ENCODE data around the gene NETO2. TPM values are rescaled to one million over a fixed set of nuclear protein-coding genes. Genes with fewer than 3 reads are reported as not detected.

Gene NETO2
- total RNA-seq, 1 experiment from 2014 or later: 40.6 TPM

DNA sequence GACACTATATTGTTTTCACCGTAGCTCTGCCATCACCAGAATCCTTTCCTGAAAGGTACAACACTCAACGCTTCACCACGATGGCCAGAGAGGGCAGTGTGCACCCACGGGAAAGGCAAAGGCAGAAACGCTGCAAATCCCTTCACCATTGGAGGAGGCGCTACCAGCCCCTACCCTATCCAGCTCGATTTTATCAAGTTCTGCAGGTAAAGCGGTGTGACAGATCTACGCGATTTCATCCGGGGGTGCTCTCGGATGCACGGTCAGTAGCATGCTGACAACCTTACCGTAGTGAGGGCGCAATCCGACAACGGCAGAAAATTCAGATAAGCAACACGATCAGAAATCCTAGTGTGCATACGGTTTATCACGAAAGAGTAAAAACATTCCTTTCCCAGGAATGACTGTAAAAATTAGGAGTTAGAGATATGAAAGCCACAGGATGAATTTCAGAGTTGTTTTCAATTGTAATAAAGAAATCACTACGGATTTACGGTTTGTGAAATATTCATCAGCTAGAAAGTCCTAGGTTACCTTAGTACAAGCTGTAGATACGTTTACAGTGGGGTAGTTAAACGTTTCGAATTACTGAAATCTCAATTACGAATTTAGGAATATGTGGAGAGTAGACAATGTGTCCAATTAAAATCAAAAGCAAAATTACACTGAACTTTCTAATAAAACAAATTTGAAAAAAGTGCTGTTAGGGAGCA is 1.8 kb downstream of the NETO2 start:
- intact Hi-C loops (cut with micrococcal nuclease): loop anchor here (2.0 to 10.0 kb wide), 7 partner anchors 105 to 1023 kb away; partner anchors contain the start of genes ITFG1 and PHKB
- TSS peak; percentile 51 for BruUV-seq (replicated peaks)
- Histone ChIP-seq H3K27me3 (ENCODE audit: low read length) (no peaks in the 10 kb centered on the region), H3K79me2 (ENCODE audit: low read length) (peaks cover 62% of the 10 kb centered on the region), H3K4me3 (ENCODE audit: low read length) (peak overlapping the region; percentile 69), H3K4me1 (ENCODE audit: insufficient read depth, low read length) (peaks cover 5% of the 10 kb centered on the region), H4K20me1 (ENCODE audit: low read length) (no peaks in the 10 kb centered on the region), H3K36me3 (ENCODE audit: low read depth, low read length) (no peaks in the 10 kb centered on the region), H3K9me3 (ENCODE audit: low read length) (no peaks in the 10 kb centered on the region), H3K9ac (ENCODE audit: low read length) (peak overlapping the region; percentile 56; the same call in 1 of the 2 replicates), H3K4me2 (ENCODE audit: low read length) (peak overlapping the region; percentile 85), H3K27ac (ENCODE audit: low read length) (no peak overlapping the region), H2AFZ (ENCODE audit: low read length) (peak overlapping the region; percentile 69; the same call in 1 of the 2 replicates), H3K9me2 (replicated peaks; ENCODE audit: low read length) (no peaks in the 10 kb centered on the region), H3F3A (ENCODE audit: low read length, unreplicated experiment) (no peaks in the 10 kb centered on the region)
- CTCF ChIA-PET: interaction anchor here (0.6 to 1.5 kb wide), 5 partner anchors 104 to 1025 kb away, joined by 3 to 10 read pairs (median 4); no protein-coding TSS in a partner anchor
- DNase-seq (peak; percentile 87), ATAC-seq (peak; percentile 62)
- POLR2A ChIA-PET (ENCODE audit: unreplicated experiment): interaction anchor here (0.6 kb wide), 1 partner anchor 826 kb away, joined by 3 read pairs; no protein-coding TSS in a partner anchor
- TF ChIP-seq, protein P1, sequence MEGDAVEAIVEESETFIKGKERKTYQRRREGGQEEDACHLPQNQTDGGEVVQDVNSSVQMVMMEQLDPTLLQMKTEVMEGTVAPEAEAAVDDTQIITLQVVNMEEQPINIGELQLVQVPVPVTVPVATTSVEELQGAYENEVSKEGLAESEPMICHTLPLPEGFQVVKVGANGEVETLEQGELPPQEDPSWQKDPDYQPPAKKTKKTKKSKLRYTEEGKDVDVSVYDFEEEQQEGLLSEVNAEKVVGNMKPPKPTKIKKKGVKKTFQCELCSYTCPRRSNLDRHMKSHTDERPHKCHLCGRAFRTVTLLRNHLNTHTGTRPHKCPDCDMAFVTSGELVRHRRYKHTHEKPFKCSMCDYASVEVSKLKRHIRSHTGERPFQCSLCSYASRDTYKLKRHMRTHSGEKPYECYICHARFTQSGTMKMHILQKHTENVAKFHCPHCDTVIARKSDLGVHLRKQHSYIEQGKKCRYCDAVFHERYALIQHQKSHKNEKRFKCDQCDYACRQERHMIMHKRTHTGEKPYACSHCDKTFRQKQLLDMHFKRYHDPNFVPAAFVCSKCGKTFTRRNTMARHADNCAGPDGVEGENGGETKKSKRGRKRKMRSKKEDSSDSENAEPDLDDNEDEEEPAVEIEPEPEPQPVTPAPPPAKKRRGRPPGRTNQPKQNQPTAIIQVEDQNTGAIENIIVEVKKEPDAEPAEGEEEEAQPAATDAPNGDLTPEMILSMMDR (conservative IDR thresholded peaks at IDR 0.05; ENCODE audit: low read depth, low read length): peak; percentile 93
- no peak for TF ChIP-seq EZH2 (IDR thresholded peaks at IDR 0.05; ENCODE audit: low read length, unreplicated experiment)

DNA sequence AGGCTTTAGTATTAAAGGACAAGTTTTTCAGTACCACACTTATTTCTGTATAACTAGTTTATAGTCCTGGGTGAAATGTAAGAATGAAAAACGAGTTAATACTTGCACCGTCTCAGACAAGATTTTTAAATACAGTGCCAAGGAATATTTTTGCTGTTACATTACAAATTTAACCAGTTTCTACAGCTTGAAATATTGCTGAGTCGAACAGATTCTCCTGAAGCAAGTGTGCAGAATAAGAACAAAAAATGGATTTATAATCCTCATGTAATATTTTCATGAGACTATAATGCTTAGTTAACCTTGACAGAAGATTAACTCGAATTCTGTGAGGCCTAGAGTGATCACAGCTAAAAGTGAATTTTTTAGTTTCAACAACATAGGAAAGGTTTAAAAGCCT is 3.1 kb downstream of the NETO2 start:
- no TSS peak for BruUV-seq (replicated peaks)
- Histone ChIP-seq H3K79me2 (ENCODE audit: low read length) (peaks cover 73% of the 10 kb centered on the region), H3K9ac (ENCODE audit: low read length) (no peak overlapping the region), H3F3A (ENCODE audit: low read length, unreplicated experiment) (no peaks in the 10 kb centered on the region), H3K36me3 (ENCODE audit: low read depth, low read length) (no peaks in the 10 kb centered on the region), H3K27ac (ENCODE audit: low read length) (no peak overlapping the region), H3K9me3 (ENCODE audit: low read length) (no peaks in the 10 kb centered on the region), H4K20me1 (ENCODE audit: low read length) (no peaks in the 10 kb centered on the region), H3K9me2 (replicated peaks; ENCODE audit: low read length) (no peaks in the 10 kb centered on the region), H3K4me3 (ENCODE audit: low read length) (0 out of 2 replicates have a peak overlapping the region, but pooled peaks have one; percentile 21), H3K4me2 (ENCODE audit: low read length) (peak overlapping the region; percentile 85; the same call in 1 of the 2 replicates), H3K4me1 (ENCODE audit: insufficient read depth, low read length) (peaks cover 9% of the 10 kb centered on the region), H2AFZ (ENCODE audit: low read length) (no peak overlapping the region), H3K27me3 (ENCODE audit: low read length) (no peaks in the 10 kb centered on the region)
- POLR2A ChIA-PET (ENCODE audit: unreplicated experiment): no interaction called here
- CTCF ChIA-PET: interaction anchor here (0.7 kb wide), 1 partner anchor 320 kb away, joined by 3 read pairs; the partner anchor contains the start of genes ITFG1 and PHKB
- TF ChIP-seq, protein P1 (conservative IDR thresholded peaks at IDR 0.05; ENCODE audit: low read depth, low read length): no peak
- no peak for TF ChIP-seq EZH2 (IDR thresholded peaks at IDR 0.05; ENCODE audit: low read length, unreplicated experiment)
- no peak for TF ChIP-seq EZH2phosphoT487 (IDR thresholded peaks at IDR 0.05; ENCODE audit: borderline replicate concordance, low read length)
- DNase-seq (no peak), ATAC-seq (no peak)
- intact Hi-C loops (cut with micrococcal nuclease): loop anchor here (2.0 to 10.0 kb wide), 7 partner anchors 103 to 1024 kb away; partner anchors contain the start of genes ITFG1 and PHKB
